ENCODE results near the gene MCRIP2.

MCRIP2 gene

DNA sequence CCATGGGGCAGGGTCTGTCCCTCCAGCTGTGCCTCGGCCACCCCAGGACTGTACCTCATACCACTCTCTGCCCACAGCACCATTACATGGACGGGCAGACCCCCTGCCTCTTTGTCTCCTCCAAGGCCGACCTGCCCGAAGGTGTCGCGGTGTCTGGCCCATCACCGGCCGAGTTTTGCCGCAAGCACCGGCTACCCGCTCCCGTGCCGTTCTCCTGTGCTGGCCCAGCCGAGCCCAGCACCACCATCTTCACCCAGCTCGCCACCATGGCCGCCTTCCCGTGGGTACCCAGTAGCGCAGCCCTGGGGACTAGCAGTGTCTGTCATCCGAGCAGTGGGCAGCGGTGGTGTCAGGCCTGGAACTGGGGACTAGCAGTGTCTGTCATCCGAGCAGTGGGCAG lies 31.2 kb downstream of the MCRIP2 start:
- no peak for DNase-seq (ENCODE audit: low read depth)
- TF ChIP-seq, protein P1, sequence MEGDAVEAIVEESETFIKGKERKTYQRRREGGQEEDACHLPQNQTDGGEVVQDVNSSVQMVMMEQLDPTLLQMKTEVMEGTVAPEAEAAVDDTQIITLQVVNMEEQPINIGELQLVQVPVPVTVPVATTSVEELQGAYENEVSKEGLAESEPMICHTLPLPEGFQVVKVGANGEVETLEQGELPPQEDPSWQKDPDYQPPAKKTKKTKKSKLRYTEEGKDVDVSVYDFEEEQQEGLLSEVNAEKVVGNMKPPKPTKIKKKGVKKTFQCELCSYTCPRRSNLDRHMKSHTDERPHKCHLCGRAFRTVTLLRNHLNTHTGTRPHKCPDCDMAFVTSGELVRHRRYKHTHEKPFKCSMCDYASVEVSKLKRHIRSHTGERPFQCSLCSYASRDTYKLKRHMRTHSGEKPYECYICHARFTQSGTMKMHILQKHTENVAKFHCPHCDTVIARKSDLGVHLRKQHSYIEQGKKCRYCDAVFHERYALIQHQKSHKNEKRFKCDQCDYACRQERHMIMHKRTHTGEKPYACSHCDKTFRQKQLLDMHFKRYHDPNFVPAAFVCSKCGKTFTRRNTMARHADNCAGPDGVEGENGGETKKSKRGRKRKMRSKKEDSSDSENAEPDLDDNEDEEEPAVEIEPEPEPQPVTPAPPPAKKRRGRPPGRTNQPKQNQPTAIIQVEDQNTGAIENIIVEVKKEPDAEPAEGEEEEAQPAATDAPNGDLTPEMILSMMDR (conservative IDR thresholded peaks at IDR 0.05; ENCODE audit: low read depth, low read length) = no peak
- no peak overlapping the region for H3K4me3 ChIP-seq (ENCODE audit: low read length)

DNA sequence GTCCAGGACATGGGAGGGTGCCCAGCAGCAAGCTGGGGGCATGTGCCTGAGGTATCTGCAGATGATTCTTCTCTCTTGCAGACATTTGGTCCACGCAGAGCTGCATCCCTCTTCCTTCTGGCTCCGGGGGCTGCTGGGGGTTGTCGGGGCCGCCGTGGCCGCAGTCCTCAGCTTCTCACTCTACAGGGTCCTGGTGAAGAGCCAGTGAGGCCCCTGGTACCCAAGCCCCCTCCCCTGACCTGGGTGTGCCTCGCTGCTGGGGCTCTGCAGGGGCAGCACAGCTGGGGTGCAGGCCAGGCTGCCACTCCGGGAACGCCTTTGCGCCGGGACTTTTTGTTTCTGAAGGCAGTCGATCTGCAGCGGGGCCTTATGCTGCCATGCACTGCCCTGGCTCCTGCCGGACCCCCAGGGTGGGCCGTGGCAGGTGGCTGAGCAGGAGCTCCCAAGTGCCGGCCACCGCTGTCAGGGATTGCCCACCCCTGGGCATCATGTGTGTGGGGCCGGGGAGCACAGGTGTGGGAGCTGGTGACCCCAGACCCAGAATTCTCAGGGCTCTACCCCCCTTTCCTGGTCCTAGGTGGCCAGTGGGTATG lies 31.9 kb downstream of the MCRIP2 start:
- no peak for DNase-seq (ENCODE audit: low read depth)
- TF ChIP-seq, protein P1 (conservative IDR thresholded peaks at IDR 0.05; ENCODE audit: low read depth, low read length) = no peak

DNA sequence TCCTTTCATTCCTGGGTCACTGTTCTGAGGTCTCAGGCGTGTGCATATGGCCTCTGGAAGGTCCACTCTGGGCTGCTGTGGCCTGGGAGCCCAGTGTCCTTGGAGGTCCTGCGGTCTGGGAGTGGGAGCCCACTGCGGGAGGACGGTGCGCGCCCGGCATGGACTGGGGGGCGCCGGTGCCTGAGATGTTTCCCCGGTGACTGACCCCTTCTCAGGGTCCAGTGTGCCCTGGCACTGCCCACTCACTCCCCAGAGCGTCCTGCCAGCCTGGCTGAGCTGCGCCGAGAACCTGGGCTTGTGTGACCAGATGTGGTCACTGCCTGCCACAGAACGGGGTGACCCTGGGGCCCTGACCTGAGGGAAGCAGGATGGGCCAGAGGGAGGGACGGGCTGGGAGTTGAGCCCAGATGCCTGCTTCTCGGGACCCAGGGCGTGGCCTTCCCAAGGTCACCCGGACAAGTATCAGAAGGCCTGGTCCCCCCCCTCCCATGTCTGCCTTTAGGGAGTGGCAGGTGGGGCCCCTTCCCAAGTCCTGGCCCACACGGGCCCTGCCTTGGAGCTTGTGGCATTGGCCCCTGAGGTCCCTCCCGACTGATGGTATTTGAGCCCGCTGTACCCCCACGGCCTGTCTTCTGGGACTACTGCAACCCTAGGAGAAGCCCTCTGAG lies 32.7 kb downstream of the MCRIP2 start:
- no peak overlapping the region for H3K4me3 ChIP-seq (ENCODE audit: low read length)
- no peak for DNase-seq (ENCODE audit: low read depth)
- TF ChIP-seq, protein P1 (conservative IDR thresholded peaks at IDR 0.05; ENCODE audit: low read depth, low read length) = no peak

More for the DNA sequence above, 31.9 kb downstream of the MCRIP2 start:
- H3K4me3 ChIP-seq (ENCODE audit: low read length) = no peak overlapping the region

DNA sequence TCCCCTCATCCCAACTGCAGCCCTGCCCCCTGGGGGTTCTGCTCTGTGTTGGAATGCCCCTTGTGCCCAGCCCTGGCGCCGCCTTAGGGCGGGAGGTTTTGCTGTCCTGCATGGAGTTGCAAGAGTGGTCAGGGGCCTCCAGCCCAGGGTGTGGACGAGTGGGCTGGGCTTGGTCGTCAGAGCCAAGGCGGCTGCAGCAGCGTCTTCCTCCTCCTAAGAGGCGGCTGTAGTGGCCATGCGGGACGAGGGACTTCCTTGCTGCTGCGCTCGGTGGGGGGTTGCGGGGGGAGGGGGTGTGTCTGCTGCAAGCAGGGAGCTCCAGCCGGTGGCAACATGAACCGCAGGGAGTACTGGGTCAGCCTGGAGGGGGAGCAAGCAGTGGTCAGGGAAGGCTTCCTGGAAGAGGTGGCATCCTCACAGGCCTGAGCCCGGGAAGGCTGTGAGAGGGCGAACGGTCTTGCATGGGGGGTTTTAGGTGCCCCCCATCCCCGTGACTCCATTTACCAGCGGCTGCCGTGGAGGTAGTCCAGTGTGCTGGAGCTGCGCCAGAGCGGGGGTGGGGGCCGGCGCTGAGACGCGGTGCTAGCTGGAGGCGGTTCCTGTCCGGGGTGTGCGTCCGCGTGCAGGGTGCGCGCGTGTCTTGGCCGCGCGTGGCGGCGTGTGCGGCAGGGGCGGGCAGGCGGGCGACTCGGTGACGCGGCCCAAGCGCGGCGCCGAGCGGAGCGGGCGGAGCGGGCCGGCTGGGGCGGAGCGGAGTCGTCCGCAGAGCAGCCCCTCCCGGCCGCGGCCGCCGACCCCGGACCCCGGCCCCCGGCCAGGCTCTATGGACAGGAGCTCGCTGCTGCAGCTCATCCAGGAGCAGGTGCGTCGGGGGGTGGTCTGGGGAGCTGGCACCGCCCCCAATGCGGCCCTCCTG lies 33.6 kb downstream of the MCRIP2 start, which contains the start of gene RHBDL1:
Gene RHBDL1, plus strand, starts transcription at position 704 of the 916 bp plus-strand sequence. Its CDS starts 120 bp downstream, at position 824.
- H3K4me3 ChIP-seq (ENCODE audit: low read length) = peak within 1 kb of the TSS; percentile 46
- DNase-seq (ENCODE audit: low read depth) = no peak
- TF ChIP-seq, protein P1 (conservative IDR thresholded peaks at IDR 0.05; ENCODE audit: low read depth, low read length) = no peak

DNA sequence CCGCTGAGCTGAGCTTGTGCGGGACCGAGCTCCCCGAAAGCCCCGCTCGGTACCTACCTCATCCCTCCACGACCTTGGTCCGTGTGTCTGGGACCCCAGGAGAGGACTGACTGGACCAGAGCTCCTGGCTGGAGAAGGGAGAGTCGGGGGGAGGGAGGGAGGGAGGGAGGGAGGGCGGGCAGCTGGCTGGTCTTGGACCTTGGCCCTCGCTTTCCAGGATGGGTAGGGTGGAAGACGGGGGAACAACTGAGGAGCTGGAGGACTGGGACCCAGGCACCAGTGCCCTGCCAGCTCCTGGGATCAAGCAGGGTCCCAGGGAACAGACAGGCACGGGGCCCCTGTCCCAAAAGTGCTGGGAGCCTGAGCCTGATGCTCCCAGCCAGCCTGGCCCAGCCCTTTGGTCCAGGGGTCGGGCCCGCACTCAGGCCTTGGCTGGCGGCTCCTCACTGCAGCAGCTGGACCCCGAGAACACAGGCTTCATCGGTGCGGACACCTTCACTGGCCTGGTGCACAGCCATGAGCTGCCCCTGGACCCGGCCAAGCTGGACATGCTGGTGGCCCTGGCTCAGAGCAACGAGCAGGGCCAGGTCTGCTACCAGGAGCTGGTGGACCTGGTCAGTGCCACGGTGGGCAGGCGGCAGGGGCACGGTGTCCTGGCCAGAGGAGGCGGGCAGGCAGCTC lies 34.4 kb downstream of the MCRIP2 start:
- TF ChIP-seq, protein P1 (conservative IDR thresholded peaks at IDR 0.05; ENCODE audit: low read depth, low read length) = no peak
- H3K4me3 ChIP-seq (ENCODE audit: low read length) = peak overlapping the region; percentile 46
- no peak for DNase-seq (ENCODE audit: low read depth)

DNA sequence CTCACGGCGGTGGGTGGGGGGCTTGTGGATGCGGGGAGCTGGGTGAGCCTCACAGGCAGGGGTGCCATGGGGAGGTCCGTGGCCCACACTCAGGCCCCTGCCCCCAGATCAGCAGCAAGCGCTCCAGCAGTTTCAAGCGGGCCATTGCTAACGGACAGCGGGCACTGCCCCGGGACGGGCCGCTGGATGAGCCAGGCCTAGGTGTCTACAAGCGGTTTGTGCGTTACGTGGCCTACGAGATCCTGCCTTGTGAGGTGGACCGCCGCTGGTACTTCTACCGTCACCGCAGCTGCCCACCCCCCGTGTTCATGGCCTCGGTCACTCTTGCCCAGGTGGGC lies 34.9 kb downstream of the MCRIP2 start:
- H3K4me3 ChIP-seq (ENCODE audit: low read length) = no peak overlapping the region
- DNase-seq (ENCODE audit: low read depth) = no peak
- TF ChIP-seq, protein P1 (conservative IDR thresholded peaks at IDR 0.05; ENCODE audit: low read depth, low read length) = no peak

Measured in retinal pigment epithelial cell (primary cell).